A673 (cell line): ENCODE data around the gene PACRG. TPM values are rescaled to one million over a fixed set of nuclear protein-coding genes. Genes with fewer than 3 reads are reported as not detected.

Source experiments
- BruUV-seq: library from RNA; stranded (reverse); fragments of 400-500 nt; replicated peaks from 2 replicates; lab custom pipeline; 2021; lab: Mats Ljungman, UMichigan
- CTCF ChIA-PET: fragments of 300-600 bp; sonication (Branson Sonifier 250); formaldehyde crosslinking; loops from one replicate; lab custom pipeline; 2022; ENCODE audit warnings: antibody characterized with exemption; lab: Charles Lee
- POLR2A ChIA-PET: fragments of 300-600 bp; sonication (Branson Sonifier 250); formaldehyde crosslinking; loops from one replicate; lab custom pipeline; 2022; ENCODE audit warnings: antibody characterized with exemption; ENCODE audit not compliant: low non-redundant PET; lab: Charles Lee
- DNase-seq: peaks from one replicate; pipeline ENCODE4 v3.0.0-alpha.2; 2015; ENCODE audit warnings: low spot score
- H3K27ac ChIP-seq: fragments of 200-600 bp; sonication (generic); 2 replicates; pipeline ENCODE4 v1.5.1; 2016; ENCODE audit warnings: mixed run types, low read depth, mild to moderate bottlenecking, mixed read lengths, antibody characterized with exemption, low read length; ENCODE audit not compliant: poor library complexity, severe bottlenecking
- H3K27me3 ChIP-seq: fragments of 200-600 bp; sonication (generic); replicated peaks from 2 replicates; pipeline ENCODE4 v1.6.1; 2017; ENCODE audit warnings: mixed run types, low read depth, mild to moderate bottlenecking, mixed read lengths, antibody characterized with exemption, low read length; ENCODE audit not compliant: insufficient read depth, poor library complexity
- H3K36me3 ChIP-seq: fragments of 200-600 bp; sonication (generic); 2 replicates; pipeline ENCODE4 v1.6.1; 2016; ENCODE audit warnings: mixed run types, mild to moderate bottlenecking, mixed read lengths, antibody characterized with exemption, low read length; ENCODE audit not compliant: insufficient read depth, poor library complexity, severe bottlenecking
- H3K4me1 ChIP-seq: fragments of 200-600 bp; sonication (generic); 2 replicates; pipeline ENCODE4 v1.6.1; 2017; ENCODE audit warnings: mixed run types, mild to moderate bottlenecking, mixed read lengths, antibody characterized with exemption, low read length; ENCODE audit not compliant: insufficient read depth, poor library complexity, severe bottlenecking
- H3K4me3 ChIP-seq: fragments of 200-600 bp; sonication (generic); 2 replicates; pipeline ENCODE4 v1.5.1; 2016; ENCODE audit warnings: low read depth, mixed run types, mild to moderate bottlenecking, mixed read lengths, low read length; ENCODE audit not compliant: poor library complexity, severe bottlenecking
- H3K9me3 ChIP-seq: fragments of 200-600 bp; sonication (generic); 2 replicates; pipeline ENCODE4 v1.6.1; 2016; ENCODE audit warnings: mixed run types, low read depth, mild to moderate bottlenecking, mixed read lengths, antibody characterized with exemption, low read length; ENCODE audit not compliant: poor library complexity, severe bottlenecking
- CTCF ChIP-seq: fragments of 300-800, 200-600 bp; sonication (generic); conservative IDR thresholded peaks from 2 replicates; pipeline ENCODE4 v1.5.1; 2017; ENCODE audit warnings: low read depth, mild to moderate bottlenecking, antibody characterized with exemption, low read length, moderate library complexity, mixed read lengths
- EZH2 ChIP-seq: fragments of 200-600 bp; sonication (generic); IDR thresholded peaks from 2 replicates; pipeline ENCODE4 v1.6.1; 2017; ENCODE audit warnings: borderline replicate concordance, low read depth, mild to moderate bottlenecking, mixed read lengths, antibody characterized with exemption, low read length; ENCODE audit not compliant: poor library complexity, severe bottlenecking
- intact Hi-C: fragments of 100-400 bp; cut with micrococcal nuclease; formaldehyde crosslinking; loops from one replicate; pipeline ENCODE4 v1.10.0; 2022; ENCODE audit not compliant: unreplicated experiment
- total RNA-seq: library from RNA; stranded (reverse); gene quantifications from 2 replicates; pipeline ENCODE4 v1.2.3, GENCODE V29; 2021

Gene PACRG
- total RNA-seq, 1 experiment from 2014 or later, result not detected

GRCh38 chr6:162970246-162970645 lies 242.5 kb downstream of the PACRG start:
- BruUV-seq, result no TSS peak
- no peak for DNase-seq
- ChIA-PET POLR2A (no interaction called here), CTCF (no interaction called here)
- TF ChIP-seq EZH2, result no peak
- TF ChIP-seq CTCF, result no peak
- Histone ChIP-seq H3K9me3 (no peaks in the 10 kb centered on the region), H3K27me3 (no peaks in the 10 kb centered on the region), H3K4me3 (no peak overlapping the region), H3K36me3 (no peaks in the 10 kb centered on the region), H3K4me1 (peaks cover 1% of the 10 kb centered on the region), H3K27ac (no peak overlapping the region)
- intact Hi-C loops, result no loop called here

- BruUV-seq, result no TSS peak
- no peaks in the 10 kb centered on the region for H3K36me3 ChIP-seq
- H3K27me3 ChIP-seq, result no peaks in the 10 kb centered on the region
- no peaks in the 10 kb centered on the region for H3K4me1 ChIP-seq
- intact Hi-C loops, result no loop called here
- no peak for TF ChIP-seq CTCF
- TF ChIP-seq EZH2, result no peak
- no peak for DNase-seq
- CTCF ChIA-PET, result no interaction called here
- no peak overlapping the region for H3K27ac ChIP-seq
- H3K4me3 ChIP-seq, result no peak overlapping the region
- POLR2A ChIA-PET, result no interaction called here
- H3K9me3 ChIP-seq, result no peaks in the 10 kb centered on the region
These were observed 243.6 kb downstream of the PACRG start for GRCh38 chr6:162971356-162971755.

GRCh38 chr6:162973151-162973872 lies 245.5 kb downstream of the PACRG start:
- H3K27ac ChIP-seq, result no peak overlapping the region

More at GRCh38 chr6:162973151-162973872, 245.5 kb downstream of the PACRG start:
- DNase-seq, result no peak
- POLR2A ChIA-PET, result no interaction called here
- no TSS peak for BruUV-seq
- intact Hi-C loops, result no loop called here
- Histone ChIP-seq H3K4me3 (no peak overlapping the region), H3K27me3 (no peaks in the 10 kb centered on the region), H3K9me3 (no peaks in the 10 kb centered on the region), H3K36me3 (no peaks in the 10 kb centered on the region), H3K4me1 (no peaks in the 10 kb centered on the region)
- CTCF ChIA-PET, result no interaction called here
- TF ChIP-seq CTCF, result no peak
- no peak for TF ChIP-seq EZH2
